GOT3 (cell line): ENCODE results near the gene APCDD1.
"Not testable (repeated sequence)": the region's sequence is repeated elsewhere in the genome, so short reads cannot be mapped to it uniquely, and the experiment has no call there.

Source experiments
- DNase-seq: peaks from one replicate; lab custom pipeline; 2025; ENCODE audit warnings: mixed read lengths; lab: John Stamatoyannopoulos, UW

The APCDD1 gene

DNA sequence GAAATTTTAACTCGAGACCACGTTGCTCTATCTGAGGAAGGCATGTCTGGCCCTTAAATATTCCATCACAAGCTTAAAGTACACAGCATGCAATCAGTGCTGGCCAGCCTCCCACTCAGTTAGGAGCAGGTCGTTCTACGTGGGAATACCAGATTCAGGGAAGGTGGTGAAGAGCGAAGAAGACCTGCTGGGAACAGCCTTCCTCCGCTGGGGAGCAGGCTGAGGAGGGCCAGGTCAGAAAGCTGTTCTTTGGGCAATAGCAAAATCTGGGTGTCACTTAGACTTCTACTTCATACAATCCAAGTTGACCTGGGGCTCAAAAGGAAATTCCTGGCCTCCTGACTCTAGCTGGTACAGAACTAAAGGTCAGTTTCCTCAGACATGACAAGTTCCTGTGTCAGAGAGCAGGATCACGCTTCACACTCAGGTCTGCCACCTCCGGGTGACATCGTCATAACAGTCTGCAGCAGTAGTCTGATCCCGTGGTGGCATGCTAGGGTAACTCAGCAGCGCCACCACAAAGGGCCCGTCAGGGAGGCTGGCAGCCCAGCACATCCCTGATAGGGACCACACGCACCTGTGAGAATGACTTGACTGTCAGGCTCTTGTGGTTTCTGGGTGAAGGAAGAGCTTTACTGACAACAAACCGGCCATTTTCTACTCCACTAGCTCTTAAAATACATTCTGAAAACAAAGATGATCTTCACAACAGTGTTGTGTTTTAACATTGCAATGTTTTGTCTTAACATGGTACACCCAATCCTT lies 36.1 kb downstream of the APCDD1 start:
- DNase-seq = no peak

DNA sequence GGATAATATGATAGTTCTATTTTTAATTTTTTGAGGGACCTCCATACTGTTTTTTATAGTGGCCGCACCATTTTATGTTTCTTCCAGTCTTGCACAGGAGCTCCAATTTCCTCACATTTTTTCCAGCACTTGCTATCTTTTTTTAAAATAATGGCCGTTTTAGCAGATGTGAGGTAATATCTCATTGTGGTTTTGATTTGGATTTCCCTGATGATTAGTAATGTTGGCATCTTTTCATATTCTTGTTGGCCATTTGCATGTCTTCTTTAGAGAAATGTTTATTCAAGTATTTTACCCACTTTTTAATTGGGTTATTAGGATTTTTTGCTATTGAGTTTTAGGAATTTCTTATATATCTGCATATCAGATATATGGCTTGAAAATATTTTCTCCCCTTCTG lies 41.5 kb downstream of the APCDD1 start:
- no peak for DNase-seq

DNA sequence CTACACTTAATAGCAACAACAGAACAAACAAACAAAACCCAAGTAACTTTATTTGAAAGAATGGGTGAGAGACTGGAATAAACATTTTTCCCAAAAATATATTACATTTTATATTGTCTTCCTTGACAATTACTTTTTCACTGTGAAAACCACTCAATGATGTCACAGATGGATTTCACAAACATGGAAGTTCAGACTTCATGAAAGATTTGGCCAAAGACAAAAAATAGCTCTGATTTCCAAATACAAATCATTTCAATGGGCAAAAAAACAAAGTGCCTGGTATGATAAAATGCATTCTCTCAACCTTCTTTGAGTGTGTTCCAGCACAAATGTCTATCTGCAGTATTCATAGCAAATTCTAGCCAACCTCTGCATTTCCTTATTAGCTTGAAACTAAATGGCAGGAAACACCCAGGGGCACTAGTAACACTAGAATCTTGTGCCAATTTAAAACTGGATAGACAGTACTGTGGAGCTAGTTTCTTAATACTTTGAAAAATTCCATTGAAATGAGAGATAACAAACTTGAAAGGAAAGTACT lies 42.8 kb downstream of the APCDD1 start:
- no peak for DNase-seq

DNA sequence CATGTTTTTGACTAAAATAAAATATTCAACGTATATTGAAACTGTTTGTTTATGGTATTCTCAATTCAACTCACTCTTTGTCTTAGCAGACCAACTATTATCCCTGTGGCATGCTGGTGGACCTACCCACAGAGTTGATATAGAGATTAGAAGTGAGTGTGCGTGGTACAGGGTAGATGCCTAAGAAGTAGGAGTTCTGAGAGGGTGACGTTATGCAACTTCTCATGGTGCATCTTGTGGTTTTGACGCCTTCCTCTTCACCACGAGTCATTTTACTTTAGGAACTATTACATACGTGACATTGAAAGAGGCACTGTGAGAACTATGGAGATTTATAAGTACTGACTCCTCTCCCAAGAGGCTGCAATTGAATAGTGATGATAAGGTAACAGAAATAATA lies 44.8 kb downstream of the APCDD1 start:
- DNase-seq = no peak

DNA sequence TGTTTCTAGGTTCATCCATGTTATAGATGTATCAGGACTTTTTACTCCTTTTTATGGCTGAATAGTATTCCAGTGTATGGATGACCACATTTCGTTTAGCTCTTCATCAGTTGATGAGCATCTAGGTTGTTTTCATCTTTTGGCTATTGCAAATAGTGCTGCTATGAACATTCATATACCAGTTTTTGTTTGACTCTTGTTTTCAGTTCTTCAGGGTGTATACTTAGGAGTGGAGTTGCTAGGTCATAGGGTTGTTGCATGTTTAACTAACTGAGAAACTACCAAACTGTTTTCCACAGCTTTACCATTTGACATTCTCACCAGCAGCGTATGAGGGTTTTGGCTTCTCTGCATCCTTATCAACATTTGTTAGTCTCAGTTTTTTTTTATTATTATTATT lies 45.6 kb downstream of the APCDD1 start:
- DNase-seq = no peak

DNA sequence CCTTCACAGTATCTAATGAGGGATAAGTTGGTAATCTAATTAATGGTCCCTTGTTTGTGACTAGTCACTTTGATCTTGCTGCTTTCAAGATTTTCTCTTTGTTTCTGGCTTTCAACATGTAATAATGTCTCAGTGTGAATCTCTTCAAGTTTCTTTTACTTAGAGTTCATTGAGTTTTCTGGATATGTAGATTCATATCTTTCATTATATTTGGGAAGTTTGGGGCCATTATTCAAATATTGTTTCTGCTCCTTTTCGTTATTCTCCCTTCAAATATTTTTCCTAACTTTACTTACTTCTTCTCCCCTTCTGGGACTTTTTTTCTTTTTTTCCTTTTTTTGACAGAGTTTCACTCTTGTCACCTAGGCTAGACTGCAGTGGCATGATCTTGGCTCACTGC lies 50.3 kb downstream of the APCDD1 start:
- DNase-seq = no peak

DNA sequence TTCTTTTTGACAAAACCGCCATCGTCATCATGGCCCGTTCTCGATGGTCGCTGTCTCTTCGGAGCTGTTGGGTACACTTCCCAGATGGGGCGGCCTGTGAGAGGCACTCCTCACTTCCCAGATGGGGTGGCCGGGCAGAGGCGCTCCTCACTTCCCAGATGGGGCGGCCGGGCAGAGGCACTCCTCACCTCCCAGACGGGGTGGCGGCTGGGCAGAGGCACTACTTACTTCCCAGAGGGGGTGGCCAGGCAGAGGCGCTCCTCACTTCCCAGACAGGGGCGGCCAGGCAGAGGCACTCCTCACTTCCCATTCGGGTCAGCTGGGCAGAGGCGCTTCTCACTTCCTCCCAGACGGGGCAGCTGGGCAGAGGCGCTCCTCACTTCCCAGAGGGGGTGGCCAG lies 51.5 kb downstream of the APCDD1 start:
- not testable (repeated sequence) for DNase-seq

DNA sequence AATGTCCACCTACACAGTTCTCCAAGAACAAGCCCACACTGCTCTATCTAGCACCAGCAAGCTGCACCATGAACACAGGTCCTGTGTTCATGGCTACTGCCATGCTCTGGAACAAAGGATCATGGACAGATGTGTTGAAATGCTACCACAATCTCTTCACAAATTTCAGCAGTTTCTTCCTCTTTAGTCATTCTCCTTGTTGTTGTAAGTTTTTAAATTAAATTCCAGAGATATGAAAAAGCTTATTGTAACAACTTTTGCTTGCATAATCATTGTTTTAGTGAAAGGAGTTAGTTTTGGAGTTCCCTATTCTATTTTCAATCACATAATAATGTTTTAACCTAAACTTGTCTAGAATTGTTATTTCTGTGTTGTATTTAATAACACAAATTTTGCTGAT lies 54.2 kb downstream of the APCDD1 start:
- no peak for DNase-seq

DNA sequence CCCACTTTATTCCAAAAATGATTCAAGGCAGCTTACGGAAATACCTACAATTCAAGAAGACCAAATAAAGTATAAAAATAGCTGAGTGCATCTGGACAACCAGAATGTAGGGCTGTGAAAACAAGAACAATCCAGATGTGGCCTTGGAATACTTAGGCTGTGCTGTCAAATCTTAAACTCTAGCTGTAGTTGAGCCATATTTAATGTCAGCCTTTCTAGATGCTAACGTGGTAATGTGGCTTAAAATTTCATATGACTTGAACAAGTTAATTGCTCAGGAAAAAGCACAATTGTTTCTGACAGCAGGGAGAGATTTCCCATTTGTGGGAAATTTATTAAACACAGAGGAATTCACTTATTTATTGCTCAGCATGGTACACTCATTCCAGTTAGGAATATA lies 56.8 kb downstream of the APCDD1 start:
- DNase-seq = no peak

DNA sequence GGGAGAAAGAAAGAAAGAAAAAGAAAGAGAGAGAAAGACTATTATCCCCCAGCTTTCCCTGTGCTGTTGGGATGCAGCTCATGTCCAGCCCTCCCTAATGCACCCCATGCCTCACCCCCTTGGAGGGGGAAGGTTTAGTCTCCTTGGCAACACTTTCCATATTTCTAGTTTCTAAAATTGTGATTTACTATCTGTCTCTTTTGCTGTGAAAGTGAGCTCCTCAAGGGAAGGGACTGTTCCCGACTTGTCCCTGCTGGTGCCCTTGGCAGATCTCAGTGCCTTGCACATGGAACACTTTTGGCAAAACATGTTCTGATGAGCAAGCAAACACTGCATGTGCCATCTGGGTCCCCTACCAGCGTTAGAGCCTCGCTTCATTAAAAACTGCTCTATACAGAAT lies 59.6 kb downstream of the APCDD1 start:
- DNase-seq = no peak

DNA sequence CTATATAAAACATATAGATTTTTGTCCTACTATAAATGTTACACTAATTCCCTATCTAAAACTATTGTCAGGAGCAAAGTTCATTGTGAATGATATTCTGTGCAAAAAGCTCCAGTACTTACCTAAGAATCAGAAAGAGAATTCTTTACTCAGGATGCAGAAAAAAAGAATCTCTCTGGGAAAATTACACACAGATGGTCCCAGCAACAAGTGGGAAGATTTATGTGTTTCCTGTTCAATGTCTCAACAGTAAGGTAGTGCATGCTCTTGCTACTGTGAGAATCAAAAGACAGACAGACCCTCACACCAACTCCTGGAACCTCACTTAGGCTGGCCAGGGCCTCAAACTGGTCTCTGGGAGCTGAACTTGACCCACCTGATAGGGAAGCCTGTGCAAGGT lies 60.2 kb downstream of the APCDD1 start:
- no peak for DNase-seq

DNA sequence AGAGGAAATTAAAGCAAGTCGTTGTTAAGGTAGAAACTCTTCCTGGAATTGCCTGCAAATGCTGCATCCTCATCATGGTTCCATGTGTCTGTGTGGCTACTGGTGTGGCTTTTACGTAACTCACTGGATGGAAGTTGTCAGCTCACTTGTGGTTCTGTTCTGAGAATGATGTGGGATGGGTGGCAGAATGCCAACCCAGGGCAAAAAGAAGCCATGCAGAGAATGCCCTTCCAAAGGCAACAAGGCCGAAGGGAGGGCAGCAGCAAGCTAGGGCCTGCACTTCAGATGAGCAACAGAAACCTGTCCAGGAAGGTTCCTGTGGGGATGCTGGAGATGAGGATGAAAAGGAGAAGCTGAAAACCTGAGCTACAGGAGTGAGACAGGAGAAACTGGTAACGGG lies 61.0 kb downstream of the APCDD1 start:
- DNase-seq = no peak

DNA sequence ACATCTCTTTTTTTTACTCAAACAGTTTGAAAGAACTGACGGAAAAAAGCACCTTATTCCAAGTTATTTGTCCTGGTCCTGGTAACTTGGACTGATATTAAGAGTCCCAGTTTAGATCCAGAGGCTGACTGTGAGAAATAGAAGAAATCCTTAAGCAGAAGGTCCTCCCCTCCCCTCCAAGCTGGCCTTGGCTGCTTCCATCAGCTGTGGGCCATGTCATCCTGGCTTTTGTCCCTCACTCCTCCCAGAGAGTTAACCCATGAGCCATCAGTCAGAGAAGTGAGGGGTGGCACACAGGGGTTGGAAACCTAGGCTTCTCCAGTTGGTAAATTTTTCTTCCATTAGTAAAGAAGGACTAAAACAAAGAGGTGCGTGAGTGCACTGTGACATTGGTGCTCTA lies 61.6 kb downstream of the APCDD1 start:
- DNase-seq = no peak

DNA sequence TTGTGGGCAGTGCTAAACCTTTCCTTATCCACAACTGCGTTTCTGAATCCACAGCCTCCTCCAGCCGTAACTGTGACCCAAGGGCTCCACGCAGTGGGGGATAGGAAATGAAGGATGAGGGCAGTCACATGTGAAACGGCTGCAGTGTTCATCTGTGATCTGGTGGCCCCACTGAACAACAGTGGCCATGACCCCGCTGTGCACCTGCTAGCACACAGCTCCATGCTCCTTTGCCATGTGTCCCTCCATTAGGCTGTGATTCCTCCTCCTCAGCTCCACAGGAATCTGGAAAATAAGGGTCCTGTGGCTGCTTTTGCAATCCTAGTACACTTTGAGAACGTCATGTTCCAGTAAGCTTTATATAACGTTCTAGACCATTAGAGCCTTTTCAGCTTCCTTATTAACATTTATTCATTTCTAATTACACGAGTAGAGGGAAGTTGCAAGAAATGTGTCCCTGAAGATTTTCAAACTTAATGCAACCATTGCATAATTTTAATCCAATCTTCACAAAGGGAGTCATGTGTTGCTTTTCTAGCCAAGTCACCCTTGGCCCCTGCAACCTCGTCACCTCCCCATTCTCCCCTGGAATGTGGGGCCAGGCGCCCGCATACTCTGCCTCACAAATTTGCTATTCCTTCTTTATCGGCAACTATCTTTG lies 64.3 kb downstream of the APCDD1 start:
- DNase-seq = no peak

DNA sequence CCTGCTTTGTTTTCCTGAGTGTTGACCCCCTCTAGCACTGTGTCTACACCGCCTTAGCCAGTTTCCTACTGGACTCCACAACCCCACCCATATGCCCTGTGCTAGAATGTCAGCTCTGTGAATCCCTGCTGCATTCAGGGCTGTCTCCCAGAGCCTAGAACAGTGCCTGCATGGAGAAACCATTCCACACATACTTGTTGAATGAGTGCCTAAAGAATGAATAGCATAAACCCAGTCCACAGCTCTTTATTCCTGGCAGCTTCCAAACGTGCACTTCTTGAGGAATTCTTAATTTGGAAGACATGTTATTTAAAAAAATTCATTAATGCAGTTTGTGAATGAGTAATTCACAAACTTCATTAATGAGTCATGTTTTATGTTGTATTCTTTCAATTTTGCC lies 64.9 kb downstream of the APCDD1 start:
- DNase-seq = no peak

DNA sequence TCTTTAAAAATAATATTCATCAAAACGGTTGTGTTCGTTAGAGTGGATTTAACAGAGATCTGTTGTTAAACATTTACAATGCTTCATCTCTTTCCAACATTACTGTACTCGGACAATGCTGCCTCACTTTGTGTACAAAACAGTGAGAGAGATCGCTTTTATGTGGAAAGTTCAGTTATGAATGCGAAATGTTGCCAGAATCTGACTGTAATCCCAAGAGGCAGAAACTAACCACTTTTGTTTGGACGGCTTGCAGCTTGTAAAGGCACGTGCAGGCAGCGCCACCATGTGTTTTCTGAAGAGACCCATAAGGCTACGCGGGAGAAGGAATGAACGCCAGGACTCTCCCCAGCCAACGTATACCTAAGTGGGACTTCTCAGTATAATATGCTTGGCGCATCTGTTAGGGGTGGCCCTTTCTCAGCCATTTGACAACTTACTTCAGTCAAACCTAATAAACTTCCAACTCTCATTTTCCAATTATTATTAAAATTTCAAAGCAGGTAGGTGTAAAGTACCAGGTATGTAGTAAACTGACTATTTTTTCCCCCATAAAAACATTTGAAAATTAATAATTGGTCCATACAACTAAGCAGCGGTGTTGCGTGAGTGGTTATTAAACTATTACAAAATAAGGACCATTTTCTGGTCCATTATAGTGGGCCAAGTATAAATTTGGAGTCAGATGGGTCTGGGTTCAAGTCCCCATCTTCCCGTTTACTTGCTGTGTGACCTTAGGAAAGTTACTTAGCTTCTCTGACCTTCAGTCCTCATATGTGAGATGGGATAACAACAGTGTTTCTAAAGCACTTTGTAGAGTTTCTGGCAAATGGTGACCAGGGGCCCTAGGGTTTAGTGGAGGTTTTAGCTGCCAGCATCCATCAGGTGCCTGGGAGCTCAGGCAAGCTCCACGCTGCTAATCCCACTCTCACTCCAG lies 65.8 kb downstream of the APCDD1 start:
- DNase-seq = no peak

DNA sequence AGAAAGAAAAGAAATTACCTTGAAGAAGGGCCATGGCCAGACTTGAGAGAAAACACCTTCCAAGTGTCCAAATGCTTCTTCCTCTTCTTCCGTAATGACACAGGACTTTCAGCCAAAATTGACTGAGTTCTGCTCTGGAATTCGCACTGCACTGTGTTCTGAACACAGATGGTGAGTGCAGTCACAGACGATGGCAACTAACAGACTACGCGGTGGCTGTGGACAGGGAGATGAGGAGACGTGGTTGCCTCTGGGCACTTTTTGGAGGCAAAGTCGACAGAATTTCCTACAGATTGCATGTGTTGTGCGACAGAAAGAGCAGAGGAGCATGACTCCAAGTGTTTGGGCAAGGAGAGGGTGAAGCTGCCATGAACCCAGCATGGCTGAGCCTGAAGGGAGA lies 67.1 kb downstream of the APCDD1 start:
- no peak for DNase-seq

DNA sequence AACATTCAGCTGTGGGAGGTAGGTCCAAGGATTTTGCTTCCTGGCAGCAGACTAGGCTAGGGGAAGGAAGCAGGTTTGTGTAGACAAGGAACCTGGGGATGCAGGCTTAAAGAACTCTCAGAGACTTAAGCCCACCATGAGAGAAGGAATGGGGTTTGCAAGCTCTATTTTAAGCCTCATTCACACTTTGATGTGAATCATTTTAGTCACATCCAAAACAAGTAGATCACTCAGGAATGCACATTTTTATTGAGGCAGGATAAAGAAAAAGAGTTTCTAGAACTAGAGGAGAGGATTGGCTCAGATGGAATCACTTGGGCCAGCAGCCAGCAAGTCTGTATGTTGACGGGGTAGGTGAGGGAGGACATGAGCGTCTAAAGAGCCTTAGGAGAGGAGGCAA lies 68.1 kb downstream of the APCDD1 start:
- no peak for DNase-seq

DNA sequence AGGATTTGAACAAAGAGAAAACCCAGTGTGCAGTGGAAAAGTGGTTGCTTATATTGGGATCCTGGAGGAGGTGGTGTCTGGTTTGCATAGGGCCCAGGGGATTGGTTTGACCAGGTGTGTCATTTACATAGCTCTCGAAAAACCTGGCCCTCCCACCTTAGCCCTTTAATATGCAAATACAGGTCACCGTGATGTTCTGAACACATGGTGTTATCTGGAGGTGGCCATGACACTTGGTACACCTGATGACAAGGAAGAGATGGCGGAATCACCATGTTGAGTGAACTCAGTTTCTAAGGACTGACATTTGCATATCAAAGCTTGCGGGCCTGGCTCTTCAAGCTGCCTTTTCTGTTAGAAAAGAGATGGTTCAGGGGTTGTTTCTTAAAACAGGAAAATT lies 69.1 kb downstream of the APCDD1 start:
- no peak for DNase-seq

DNA sequence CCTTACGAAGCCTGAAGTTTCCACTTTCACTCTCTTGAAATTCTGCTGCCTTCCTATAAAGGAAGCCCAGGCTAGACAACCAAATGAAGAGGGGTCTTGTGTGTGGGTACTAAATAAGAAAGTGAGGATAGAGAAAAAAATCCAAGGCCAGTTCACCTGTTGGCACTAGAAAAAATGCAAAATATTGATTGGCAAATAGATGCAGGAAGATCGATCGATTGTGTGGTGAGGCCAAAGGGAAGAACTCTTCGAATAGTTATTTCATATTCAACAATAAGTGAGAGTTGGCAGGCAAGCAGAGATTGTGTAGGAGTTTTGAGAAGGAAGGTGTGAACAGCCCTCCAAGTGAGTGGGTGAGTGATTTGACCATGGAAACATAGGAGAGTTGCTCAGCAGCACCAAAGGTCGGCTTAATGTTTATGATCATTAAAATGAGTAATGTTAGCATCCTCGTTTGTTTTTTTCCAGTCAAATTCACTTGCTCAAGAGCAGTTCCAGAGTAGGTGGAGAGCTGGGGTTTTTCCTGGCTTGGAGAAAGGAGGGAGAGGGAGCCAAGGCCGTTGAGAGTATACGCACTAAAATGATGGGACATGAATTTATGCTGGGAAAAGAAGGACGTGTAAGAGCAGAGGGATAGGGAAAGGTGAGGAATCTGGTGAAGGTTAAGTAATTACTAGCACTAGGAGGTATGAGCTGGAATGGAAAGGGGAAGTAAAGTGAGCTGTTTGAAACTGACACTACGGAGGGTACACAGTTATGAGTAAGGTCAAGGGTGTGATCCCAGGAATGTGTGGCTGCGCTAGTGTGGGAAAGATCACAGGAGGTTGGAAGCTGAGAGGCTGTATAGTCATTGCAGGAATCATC lies 70.3 kb downstream of the APCDD1 start:
- no peak for DNase-seq

DNA sequence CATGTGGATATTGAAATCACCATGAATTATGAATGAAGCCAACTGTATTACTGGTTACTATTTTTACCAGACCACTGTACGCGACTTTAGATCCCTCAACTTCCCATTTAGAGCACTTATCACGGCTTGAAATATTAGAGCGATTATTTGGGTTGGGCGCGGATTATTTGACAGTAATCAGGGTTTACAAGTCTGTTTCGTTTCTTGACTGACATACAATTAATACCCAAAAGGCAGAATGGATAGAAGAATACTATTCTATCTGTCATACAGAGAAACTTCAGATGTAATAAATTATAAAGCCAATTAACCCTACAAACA lies 70.9 kb downstream of the APCDD1 start:
- no peak for DNase-seq
